Stimulated activated CD8-positive, alpha-beta memory T cell treated with anti-CD3 and anti-CD28 coated beads, Interleukin-15, amount 100 ng/mL, for 4 hours (primary cell): Measurements from ENCODE around the gene NFYA.
A peak's percentile ranks its signal among the peaks of the same experiment; 100 is the strongest.

Experiments used
- DNase-seq, 2 donors: peaks; one replicate each; pipeline ENCODE4 v3.0.0-alpha.2; 2020; ENCODE audit warnings: low read depth in 2 of 2

The NFYA gene

GRCh38 chr6:41073203-41073967 is 611 bp downstream of the NFYA start:
- DNase-seq = peak; percentile 64 to 71

DNA sequence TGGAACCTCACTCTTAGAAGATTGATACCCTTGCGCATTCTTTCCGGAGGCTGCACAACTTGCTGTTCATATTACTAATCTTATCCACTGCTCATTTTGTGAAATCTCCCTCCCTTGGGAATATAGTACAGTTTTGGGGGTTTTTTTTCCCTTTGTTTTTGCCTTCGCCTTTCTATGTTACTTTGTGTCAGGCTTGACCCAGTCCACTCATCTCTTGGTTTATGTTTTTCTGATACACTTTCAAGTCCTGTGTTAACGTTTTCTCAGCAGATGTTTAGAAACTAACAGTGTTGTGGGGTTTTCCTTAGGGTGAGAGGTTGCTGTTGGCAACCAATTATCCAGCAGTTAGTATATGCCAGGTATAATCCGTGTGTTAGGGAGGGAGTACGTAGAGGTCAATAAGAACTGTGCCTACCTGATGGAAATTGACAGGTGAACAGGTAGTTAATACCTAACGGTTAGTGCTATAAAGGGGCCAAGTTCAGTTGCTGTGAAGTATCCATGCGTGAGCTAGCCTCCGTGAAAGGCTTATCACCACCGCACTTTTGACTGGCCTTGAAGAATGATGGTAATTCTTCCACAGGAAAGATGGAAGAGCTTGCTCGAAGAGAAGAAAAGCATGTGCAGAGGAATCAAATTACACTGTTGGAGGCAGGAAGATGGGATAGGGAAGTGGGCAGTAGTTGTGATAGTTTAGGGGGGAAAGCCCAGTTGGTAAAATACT is 1.4 kb downstream of the NFYA start:
- DNase-seq = no peak

DNA sequence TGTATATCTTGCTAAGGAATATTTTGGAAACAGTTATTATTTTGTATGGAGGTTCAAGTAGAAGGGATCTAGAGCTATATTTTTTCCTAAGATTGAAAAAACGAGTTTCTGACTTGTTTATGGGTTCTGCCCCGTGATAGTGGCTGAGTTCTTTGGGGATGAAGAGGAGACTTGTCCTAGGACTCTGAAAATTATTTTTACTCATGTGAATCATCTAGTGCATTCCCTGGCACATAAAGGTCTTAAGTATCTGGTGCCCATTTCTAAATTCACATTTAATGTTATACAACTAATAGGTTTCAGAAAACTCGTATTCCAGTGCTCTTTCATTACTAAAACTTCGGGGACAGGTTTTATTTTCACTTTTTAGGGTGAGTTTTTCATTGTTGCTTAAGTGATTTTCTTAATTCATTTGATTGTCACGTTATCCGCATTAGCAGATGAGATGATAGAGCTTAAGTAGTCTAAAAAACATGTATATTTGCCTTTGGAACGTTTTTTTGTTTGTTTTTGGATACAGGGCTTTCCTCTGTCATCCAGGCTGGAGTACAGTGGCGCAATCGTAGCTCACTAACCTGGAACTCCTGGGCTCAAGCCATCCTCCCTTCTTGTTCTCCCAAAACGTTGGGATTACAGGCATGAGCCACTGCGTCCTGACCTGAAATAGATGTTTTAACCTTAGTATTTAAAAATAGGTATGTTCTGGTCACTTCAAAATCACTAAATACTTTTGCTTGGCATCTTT is 2.1 kb downstream of the NFYA start:
- DNase-seq = no peak

DNA sequence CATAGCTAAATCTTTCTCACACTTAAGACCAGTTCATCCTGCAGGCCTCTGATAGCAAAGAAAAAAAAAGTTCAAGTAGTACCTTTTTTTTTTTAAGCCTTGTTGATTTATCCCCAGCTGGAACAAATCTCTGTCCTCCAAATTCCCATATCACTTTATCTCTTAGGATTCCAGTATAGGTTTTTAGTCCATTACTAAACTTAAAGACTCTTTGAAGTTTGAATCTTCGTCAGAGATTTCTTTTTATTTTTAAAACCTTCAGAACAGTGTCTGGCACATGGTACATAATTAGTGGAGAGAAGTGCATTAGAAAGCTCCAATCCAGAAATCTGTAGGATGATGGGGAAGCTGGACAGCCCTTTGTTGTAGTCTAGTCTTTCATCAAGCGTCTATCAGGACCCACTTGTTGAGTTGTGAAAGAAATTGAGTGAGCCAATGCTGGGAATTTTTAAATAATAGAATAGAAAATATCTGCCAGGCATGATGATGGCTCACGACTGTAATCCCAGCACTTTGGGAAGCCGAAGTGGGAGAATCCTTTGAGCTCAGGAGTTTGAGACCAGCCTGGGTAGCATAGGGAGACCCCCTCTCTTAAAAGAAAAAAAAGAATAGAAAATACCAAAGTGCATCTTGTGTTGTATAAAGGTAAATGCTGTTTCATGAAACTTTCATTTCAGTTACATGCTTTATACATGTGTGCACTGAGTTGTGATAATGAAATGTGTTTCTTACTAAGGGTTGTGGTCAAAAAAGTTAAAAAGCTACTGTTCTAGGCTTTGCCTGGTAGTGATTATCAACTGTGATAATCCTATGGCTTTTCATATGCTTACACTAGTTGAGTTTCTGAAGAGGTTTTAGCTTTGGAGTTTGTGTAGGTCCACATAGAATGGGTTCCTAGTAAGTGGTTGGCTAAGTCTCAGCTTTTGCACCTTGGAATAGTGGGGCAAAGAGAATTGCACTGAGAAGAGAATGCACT is 3.2 kb downstream of the NFYA start:
- no peak for DNase-seq

- no peak for DNase-seq
Measured at GRCh38 chr6:41077536-41077935, 4.8 kb downstream of the NFYA start.

- no peak for DNase-seq
Measured at GRCh38 chr6:41078101-41078500, 5.3 kb downstream of the NFYA start.

DNA sequence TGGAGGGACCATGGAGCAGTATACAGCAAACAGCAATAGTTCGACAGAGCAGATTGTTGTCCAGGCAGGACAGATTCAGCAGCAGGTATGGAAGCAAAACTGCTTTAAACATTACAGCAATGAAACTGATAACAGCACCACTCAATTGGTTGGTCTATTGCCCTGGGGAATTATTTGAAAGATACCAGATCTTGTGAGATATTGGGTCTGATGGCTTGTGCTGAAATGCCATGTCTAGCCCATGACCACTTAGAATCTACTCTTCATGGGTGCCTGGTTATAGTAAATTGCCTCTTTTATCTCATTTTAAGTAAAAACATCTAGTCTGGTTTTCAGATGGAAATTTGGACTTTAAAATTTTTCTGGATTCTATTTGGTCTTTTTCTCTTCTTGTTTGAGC is 6.3 kb downstream of the NFYA start:
- DNase-seq = no peak

GRCh38 chr6:41080621-41081020 is 7.8 kb downstream of the NFYA start:
- DNase-seq = no peak

- DNase-seq = no peak
Measured at GRCh38 chr6:41083072-41083471, 10.3 kb downstream of the NFYA start.

DNA sequence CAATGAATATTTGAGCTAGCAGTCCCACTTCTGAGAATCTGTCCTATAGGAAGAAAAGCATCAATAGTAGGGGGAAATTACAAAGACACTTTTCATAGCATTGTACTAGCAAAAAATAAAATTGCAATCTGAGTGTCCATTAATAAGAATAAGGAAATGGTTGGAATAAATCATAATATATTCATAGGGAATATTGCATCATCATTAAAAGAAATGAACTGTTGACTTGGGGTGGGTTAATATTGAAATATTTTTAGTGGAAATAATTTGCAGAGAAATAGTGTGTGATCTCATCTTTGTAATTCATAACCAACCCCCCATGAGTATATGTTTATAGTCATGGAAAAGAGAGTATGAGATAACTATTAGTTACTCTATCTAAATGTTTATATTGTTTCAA is 12.4 kb downstream of the NFYA start:
- DNase-seq = no peak

- DNase-seq = no peak
Measured at GRCh38 chr6:41088451-41088850, 15.7 kb downstream of the NFYA start.

GRCh38 chr6:41090841-41091761 is 18.3 kb downstream of the NFYA start:
- no peak for DNase-seq

- DNase-seq = no peak
Measured at GRCh38 chr6:41092421-41093140, 19.8 kb downstream of the NFYA start.

GRCh38 chr6:41093729-41094128 is 21.0 kb downstream of the NFYA start:
- no peak for DNase-seq

GRCh38 chr6:41097467-41098090 is 24.8 kb downstream of the NFYA start:
- DNase-seq = no peak

DNA sequence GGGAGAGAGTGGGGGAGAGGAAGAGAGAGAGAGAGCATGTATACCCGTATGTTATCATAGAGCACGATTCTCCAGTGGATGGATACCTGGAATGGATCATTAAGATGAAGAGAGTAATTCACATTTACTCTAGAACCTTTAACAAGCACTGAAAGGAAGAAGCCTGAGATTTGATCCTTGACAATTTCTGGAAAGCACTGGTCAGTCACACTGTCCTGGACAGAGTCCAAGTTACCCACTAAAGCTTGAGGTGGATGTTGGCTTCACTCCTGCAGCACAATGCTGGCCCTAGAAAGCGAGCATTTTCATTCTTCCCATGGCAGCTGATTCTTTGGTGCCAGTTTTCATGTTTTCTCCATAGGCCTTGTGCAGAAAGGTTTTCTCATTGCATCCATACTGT is 25.6 kb downstream of the NFYA start:
- DNase-seq = no peak

- no peak for DNase-seq
Measured at GRCh38 chr6:41100871-41101287, 28.1 kb downstream of the NFYA start.

- no peak for DNase-seq
Measured at GRCh38 chr6:41103847-41104246, 31.1 kb downstream of the NFYA start.

DNA sequence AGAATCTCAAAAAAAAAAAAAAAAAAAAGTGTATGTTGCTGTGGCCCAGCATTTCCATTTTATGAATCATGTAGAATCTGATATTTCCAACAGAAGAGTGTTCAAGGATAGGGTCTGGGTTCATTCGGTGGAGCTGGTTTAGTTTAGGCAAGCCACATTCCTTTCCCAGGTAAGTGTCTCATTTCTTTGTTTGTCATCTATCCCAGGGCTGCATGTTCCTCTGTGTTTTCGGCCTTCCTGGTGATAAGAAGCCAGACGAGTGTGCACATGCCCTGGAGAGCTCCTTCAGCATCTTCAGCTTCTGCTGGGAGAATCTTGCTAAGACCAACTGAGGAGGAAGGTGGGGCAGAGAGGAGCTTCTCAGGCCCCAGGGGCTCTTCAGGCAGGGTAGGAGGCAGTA is 38.2 kb downstream of the NFYA start:
- no peak for DNase-seq
